Transverse colon (tissue), 4 donors: ENCODE results near the gene WWC1.

Experiments used
- CTCF ChIP-seq, 5 experiments: fragments of 200-600 bp in 3 of 5; fragments of 450-650 bp in 2 of 5; sonication (generic) in 3 of 5; IDR thresholded peaks; 1 replicate in 2 of 5; 2 replicates in 3 of 5; pipeline ENCODE4 v1.5.1; 2016 to 2017; ENCODE audit warnings: antibody characterized with exemption in 5 of 5, inconsistent platforms in 3 of 5, mild to moderate bottlenecking in 2 of 5, moderate library complexity in 1 of 5
- POLR2A ChIP-seq: fragments of 450-650 bp; IDR thresholded peaks from one replicate; pipeline ENCODE4 v1.6.1; 2016; ENCODE audit warnings: antibody characterized with exemption, mild to moderate bottlenecking, moderate library complexity
- POLR2AphosphoS5 ChIP-seq, 3 donors: sonication (generic); formaldehyde crosslinking; IDR thresholded peaks; one replicate each; pipeline ENCODE4 v1.6.1; 2016; ENCODE audit warnings: antibody characterized with exemption in 3 of 3

GRCh38 chr5:168287362-168287761, 4.1 kb upstream of the WWC1 start:
- TF ChIP-seq CTCF (IDR thresholded peaks at IDR 0.05) (no peak), POLR2A (no peak), POLR2AphosphoS5 (IDR thresholded peaks at IDR 0.05) (no peak)
